HL-60/S4 treated with phorbol 12-myristate 13-acetate at 8.2 ng/mL for 4 days and 3 days (cell line): ENCODE data around the gene C19orf67.

Source experiments
- in situ Hi-C: fragments of 300-500 bp; cut with MboI; formaldehyde crosslinking; loops from 2 replicates; pipeline ENCODE4 v1.15.0; 2022; ENCODE audit warnings: low sequenced_read_pairs

The C19orf67 gene

GRCh38 chr19:14085309-14085995, at the start of gene C19orf67:
TSS of gene C19orf67 (minus strand) at chr19:14085783. CDS start at chr19:14085627, 156 bp downstream.
- in situ Hi-C loops, result no loop called here

GRCh38 chr19:14135355-14135754, 49.8 kb upstream of the C19orf67 start:
- in situ Hi-C loops, result no loop called here

DNA sequence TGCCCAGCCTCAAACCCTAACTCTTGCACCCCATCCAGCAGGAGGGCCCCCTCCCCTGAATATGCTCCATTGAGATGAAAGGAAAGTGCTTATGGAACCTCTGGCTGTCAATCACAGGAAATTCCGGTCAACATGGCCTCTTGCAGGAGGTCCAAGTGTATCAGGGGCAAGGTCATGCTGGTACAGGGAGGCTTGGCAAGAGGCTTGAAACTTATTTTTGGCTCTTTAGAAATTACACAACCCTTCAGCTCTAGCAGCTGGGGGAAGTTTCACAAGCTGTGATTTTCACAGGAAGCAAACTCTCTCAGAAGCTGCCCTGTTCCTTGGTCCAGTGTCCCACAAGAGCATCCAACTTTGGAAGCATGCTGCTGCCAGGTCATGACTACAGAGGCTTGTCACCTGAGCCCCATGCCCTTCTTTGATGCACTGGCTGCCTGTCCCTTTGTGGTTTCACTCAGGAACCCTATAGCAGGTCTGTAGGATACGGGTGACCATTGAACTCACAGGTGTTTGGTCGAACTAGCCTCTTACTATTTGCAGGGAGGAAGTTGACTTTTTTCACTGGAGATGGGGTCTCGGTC, 42.4 kb upstream of the C19orf67 start:
- in situ Hi-C loops, result no loop called here

DNA sequence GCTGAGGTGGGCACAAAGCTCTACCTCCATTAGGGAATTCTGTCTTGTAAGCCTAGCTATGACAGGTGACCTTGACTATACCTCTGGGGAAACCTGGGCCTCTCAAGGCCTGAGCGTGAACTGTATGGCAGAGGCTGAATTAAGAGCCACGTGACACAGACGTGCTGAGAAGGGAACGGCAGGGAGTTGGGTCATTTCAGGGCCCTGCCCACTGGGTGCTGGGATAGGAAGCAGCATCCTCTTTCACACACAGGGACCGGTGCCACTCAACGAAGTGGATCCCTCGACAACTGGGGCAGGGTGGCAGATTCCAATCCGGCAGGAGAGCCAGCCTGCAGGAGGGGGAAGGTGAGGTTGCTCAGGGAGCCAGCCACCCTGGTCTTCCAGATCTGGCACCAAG, 41.6 kb upstream of the C19orf67 start:
- in situ Hi-C loops, result no loop called here

DNA sequence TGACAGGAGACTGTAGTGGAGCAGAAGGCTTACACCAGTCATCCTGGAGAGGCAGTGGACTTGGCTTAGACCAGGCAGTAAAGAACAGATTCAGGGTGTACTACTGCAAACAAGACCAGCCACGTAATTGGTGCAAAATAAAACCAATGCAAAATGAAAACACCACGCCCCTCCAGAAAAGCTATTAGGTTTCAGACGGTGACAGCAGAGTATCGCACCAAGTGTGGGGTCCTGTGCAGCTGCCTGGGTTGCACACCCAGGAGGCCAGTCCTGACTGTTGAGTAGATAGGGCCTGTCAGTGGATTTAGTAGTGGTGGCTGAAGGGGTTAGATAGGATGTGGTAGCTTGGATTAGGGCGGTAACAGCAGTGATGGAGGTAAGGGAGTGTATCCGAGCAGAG, 37.3 kb upstream of the C19orf67 start:
- in situ Hi-C loops, result no loop called here

GRCh38 chr19:14120497-14120780, 34.9 kb upstream of the C19orf67 start:
- in situ Hi-C loops, result no loop called here

- in situ Hi-C loops, result no loop called here
Observed at GRCh38 chr19:14119644-14120496, 34.3 kb upstream of the C19orf67 start.

DNA sequence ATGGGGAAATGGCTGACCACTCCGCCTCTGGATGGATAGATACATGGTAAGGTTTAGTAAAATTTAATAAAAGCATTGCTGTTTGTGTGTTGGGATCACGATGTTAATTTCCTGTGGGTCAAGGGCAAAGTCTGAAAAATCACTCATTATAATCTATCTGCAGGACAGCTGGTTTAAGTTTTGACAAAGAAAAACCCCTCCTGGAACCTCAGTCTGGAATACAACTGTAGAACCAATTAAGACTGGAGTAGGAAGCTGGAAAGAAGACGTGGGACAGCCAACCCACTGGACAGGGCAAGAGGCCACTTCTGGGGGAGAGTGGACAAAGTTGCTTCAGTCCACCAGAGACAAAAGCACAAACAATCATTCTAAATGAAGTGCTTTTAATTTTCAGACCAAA, 33.6 kb upstream of the C19orf67 start:
- in situ Hi-C loops, result no loop called here

DNA sequence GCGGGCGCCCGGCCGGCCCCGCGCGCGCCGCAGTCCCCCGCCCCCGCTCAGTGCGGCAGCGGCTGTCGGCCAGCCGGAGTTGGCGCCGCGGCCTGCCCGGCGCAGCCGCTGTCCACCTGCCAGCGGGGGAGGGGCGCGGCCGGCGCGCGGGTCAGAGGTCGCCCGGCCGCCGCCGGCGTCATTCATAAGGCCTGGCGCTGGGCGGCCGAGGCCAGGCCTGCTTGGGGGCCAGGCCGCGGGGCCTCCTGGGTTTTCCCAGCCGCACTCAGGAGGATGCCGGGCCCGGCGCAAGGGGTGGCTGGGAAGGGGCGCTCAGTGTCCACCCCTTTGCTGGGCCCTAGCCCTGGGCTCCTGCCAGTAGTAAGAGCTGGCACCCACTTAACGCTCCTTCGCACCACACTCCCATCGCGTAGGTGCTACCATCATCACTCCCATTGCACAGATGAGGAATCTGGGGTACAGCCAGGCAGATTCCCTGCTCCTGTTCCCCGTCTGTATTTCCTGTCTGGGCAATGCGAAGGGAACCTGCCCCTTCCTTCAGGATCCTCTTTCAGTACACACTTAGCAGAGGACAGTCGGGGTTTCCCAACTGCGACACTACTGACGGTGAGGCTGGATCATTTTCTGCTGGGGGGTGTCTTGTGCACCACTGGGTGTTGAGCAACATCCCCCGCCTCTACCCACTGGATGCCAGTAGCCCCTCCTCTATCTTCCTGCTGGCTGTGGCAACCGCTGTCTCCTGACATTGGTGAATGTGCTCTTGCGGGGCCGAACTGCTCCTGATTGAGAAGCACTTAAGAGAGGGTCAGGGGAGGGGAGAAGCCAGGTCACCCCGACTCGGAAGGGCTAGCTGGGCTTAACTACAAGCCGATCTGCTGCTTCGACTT, 32.8 kb upstream of the C19orf67 start:
- in situ Hi-C loops, result no loop called here

- in situ Hi-C loops, result no loop called here
Observed at GRCh38 chr19:14117668-14118164, 32.1 kb upstream of the C19orf67 start, which contains the start of gene PRKACA. TSS of gene PRKACA (minus strand) at chr19:14117762. CDS start at chr19:14117547, 215 bp downstream.

GRCh38 chr19:14116918-14117578, 31.5 kb upstream of the C19orf67 start:
- in situ Hi-C loops, result no loop called here

DNA sequence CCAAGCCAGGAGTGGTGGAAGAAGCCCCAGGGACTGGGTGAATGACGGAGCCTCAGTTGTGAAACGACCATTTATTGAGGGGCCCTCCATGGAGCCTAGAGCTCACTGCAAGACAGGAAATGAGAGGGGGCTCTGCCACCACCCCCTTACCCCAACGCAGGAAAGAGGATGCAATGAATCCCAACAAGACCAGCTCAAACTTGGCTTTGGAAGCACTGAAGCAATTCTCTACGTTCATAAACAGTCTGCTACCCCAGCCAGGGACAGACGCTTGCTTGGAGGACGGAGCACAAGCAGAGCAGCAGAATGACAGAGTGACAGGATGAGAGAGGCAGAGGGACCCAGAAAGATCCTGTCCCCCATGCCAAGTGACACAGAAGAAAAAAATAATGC, 30.9 kb upstream of the C19orf67 start:
- in situ Hi-C loops, result no loop called here

GRCh38 chr19:14115756-14116155, 30.2 kb upstream of the C19orf67 start:
- in situ Hi-C loops, result no loop called here

GRCh38 chr19:14114854-14115253, 29.3 kb upstream of the C19orf67 start:
- in situ Hi-C loops, result no loop called here

- in situ Hi-C loops, result no loop called here
Observed at GRCh38 chr19:14114439-14114838, 28.9 kb upstream of the C19orf67 start.

DNA sequence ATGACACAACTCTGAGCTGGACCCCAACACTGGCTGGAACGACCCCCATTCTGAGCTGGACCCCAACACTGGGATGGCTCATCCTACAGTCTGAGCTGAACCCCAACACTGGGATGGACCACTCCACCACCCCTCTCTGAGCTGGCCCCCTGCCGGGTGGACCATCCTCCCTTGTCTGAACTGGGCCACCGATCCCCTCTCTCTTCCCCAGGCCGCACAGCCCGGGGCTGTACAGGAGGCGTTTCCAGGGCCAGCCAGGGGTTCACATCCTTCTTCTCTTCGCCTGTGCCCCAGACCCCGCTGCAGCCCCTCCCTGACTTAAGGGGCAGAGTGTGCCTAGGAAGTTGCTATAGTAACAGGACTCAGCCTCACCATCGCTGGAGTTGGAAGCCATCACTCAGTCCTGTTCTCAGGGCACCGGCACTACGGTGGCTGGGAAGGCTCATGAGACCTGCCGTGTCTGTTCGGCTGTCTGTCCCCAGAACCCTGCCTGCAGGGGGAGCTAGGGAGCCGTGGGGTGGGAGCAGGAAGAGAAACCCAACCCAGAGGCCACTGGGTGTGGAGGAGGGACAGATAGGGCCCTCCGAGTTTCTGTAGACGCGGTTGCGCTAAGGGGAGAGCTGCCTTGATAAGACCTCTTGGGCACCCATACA, 28.3 kb upstream of the C19orf67 start:
- in situ Hi-C loops, result no loop called here

GRCh38 chr19:14112809-14113385, 27.3 kb upstream of the C19orf67 start:
- in situ Hi-C loops, result no loop called here

GRCh38 chr19:14112051-14112808, 26.6 kb upstream of the C19orf67 start:
- in situ Hi-C loops, result no loop called here

DNA sequence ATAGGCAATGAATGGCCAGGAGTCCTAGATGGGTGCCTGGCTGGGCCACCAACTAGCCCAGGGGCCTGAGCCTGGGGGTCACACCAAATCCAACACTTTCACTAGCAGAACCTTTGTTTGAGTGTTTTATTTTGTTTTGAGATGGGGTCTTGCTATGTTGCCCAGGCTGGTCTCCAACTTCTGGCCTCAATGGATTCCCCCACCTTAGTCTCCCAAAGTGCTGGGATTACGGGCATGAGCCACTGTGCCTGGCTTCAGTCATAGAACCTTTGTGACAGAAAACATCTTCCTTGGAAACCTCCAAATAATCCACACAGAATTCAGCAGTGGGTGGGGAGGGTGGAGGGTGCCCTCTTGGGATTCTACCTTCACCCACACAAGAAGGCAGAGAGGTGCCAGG, 25.9 kb upstream of the C19orf67 start:
- in situ Hi-C loops, result no loop called here
